ENCODE measurements around the gene TNNT3.

TNNT3 gene

DNA sequence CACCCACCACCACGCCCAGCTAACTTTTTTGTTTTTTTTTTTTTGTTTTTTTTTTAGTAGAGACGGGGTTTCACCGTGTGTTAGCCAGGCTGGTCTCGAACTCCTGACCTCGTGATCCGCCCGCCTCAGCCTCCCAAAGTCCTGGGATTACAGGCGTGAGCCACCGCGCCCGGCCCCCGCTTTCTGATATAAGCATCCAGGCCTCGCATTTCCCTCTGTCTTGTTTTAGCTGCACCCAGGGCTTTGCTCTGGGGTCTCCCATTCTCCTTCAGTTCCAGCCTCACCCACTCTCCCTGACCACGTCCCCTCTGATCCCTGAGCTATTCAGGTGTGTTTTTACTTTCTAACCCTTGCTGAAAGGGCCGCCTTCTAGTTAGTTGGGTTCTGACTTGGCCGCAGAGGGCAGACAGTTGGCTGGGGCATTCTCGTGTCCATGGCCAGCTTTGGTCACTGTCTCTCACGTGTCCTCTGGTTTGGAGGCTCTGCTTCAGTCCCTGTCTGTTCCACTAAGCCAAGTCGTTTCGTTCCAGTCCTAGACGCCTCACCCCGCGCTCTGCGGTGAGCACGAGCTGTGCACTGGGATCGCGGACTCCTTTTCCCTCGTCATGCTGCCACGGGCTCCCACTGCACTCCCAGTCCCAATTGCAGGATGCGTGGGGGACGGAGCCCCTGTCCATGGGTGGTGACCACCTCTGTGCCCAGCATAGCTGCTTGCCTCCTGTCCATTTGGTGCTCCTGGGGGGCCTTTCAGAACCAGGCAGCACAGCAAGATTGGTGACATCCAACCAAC is 6.0 kb upstream of the TNNT3 start:
- DNase-seq (ENCODE audit: extremely low spot score): no peak
- ChIA-PET POLR2A (no interaction called here), CTCF (no interaction called here)
- TF ChIP-seq ZNF384 (IDR thresholded peaks at IDR 0.05) (no peak), SUZ12 (IDR thresholded peaks at IDR 0.05) (no peak), PKNOX1 (IDR thresholded peaks at IDR 0.05) (no peak), CTBP1 (IDR thresholded peaks at IDR 0.05; ENCODE audit: borderline replicate concordance) (no peak), TARDBP (IDR thresholded peaks at IDR 0.05) (no peak), LEF1 (IDR thresholded peaks at IDR 0.05; ENCODE audit: borderline replicate concordance) (no peak), SP1 (IDR thresholded peaks at IDR 0.05) (no peak), FOXM1 (IDR thresholded peaks at IDR 0.05; ENCODE audit: borderline replicate concordance) (no peak), NFRKB (IDR thresholded peaks at IDR 0.05) (no peak), HDGF (IDR thresholded peaks at IDR 0.05; ENCODE audit: borderline replicate concordance) (no peak), BHLHE40 (IDR thresholded peaks at IDR 0.05; ENCODE audit: borderline replicate concordance) (no peak), ELF4 (IDR thresholded peaks at IDR 0.05) (no peak), FOXA1 (IDR thresholded peaks at IDR 0.05) (no peak), FOXK2 (IDR thresholded peaks at IDR 0.05) (no peak)

DNA sequence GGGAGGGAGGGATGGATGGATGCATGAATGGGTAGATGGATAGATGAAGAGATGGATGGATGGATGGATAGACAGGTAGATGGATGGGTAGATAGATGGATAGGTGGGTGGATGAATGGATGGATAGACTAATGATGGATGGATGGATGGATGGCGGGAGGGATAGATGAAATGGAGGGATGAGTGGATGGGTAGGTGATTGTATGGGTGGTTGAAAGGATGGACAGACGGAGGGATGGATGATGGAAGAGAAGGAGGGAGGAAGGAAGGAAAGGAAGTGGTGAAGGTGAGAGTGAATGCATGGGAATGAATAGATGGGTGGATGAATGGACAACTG is 3.7 kb upstream of the TNNT3 start:
- DNase-seq (ENCODE audit: extremely low spot score): no peak
- TF ChIP-seq SP1 (IDR thresholded peaks at IDR 0.05): no peak
- no peak for TF ChIP-seq ZNF384 (IDR thresholded peaks at IDR 0.05)
- no peak for TF ChIP-seq ELF4 (IDR thresholded peaks at IDR 0.05)
- TF ChIP-seq ARNT (IDR thresholded peaks at IDR 0.05): no peak
- TF ChIP-seq L3MBTL2 (conservative IDR thresholded peaks at IDR 0.05): no peak
- no peak for TF ChIP-seq NFRKB (IDR thresholded peaks at IDR 0.05)
- no peak for TF ChIP-seq LEF1 (IDR thresholded peaks at IDR 0.05; ENCODE audit: borderline replicate concordance)
- no peak for TF ChIP-seq FOXA1 (IDR thresholded peaks at IDR 0.05)
- TF ChIP-seq FOXM1 (IDR thresholded peaks at IDR 0.05; ENCODE audit: borderline replicate concordance): no peak
- no peak for TF ChIP-seq TARDBP (IDR thresholded peaks at IDR 0.05)
- TF ChIP-seq HDGF (IDR thresholded peaks at IDR 0.05; ENCODE audit: borderline replicate concordance): no peak
- no peak for TF ChIP-seq CTBP1 (IDR thresholded peaks at IDR 0.05; ENCODE audit: borderline replicate concordance)
- TF ChIP-seq SUZ12 (IDR thresholded peaks at IDR 0.05): no peak
- TF ChIP-seq BHLHE40 (IDR thresholded peaks at IDR 0.05; ENCODE audit: borderline replicate concordance): no peak
- ChIA-PET CTCF (no interaction called here), POLR2A (no interaction called here)

- no peak for DNase-seq (ENCODE audit: extremely low spot score)
- ChIA-PET POLR2A (interaction anchor here (0.6 kb wide), 1 partner anchor 25 kb away, joined by 3 read pairs; the partner anchor contains the start of gene PRR33), CTCF (no interaction called here)
- TF ChIP-seq SUZ12 (IDR thresholded peaks at IDR 0.05): no peak
- no peak for TF ChIP-seq TARDBP (IDR thresholded peaks at IDR 0.05)
- no peak for TF ChIP-seq CTBP1 (IDR thresholded peaks at IDR 0.05; ENCODE audit: borderline replicate concordance)
- TF ChIP-seq ELF4 (IDR thresholded peaks at IDR 0.05): no peak
Observed at GRCh38 chr11:1916132-1916985, 3.1 kb upstream of the TNNT3 start.

- TF ChIP-seq HDGF (IDR thresholded peaks at IDR 0.05; ENCODE audit: borderline replicate concordance) (no peak), LEF1 (IDR thresholded peaks at IDR 0.05; ENCODE audit: borderline replicate concordance) (no peak), CTBP1 (IDR thresholded peaks at IDR 0.05; ENCODE audit: borderline replicate concordance) (no peak), FOXA1 (IDR thresholded peaks at IDR 0.05) (no peak), FOXM1 (IDR thresholded peaks at IDR 0.05; ENCODE audit: borderline replicate concordance) (no peak), SUZ12 (IDR thresholded peaks at IDR 0.05) (no peak), BHLHE40 (IDR thresholded peaks at IDR 0.05; ENCODE audit: borderline replicate concordance) (no peak), SP1 (IDR thresholded peaks at IDR 0.05) (no peak), ARNT (IDR thresholded peaks at IDR 0.05) (no peak), L3MBTL2 (conservative IDR thresholded peaks at IDR 0.05) (no peak)
- ChIA-PET POLR2A (interaction anchor here (0.6 kb wide), 1 partner anchor 26 kb away, joined by 3 read pairs; the partner anchor contains the start of gene PRR33), CTCF (interaction anchor here (1.1 kb wide), 1 partner anchor 35 kb away, joined by 3 read pairs; no protein-coding TSS in a partner anchor)
- no peak for DNase-seq (ENCODE audit: extremely low spot score)
Observed at GRCh38 chr11:1916986-1917522, 2.4 kb upstream of the TNNT3 start.

DNA sequence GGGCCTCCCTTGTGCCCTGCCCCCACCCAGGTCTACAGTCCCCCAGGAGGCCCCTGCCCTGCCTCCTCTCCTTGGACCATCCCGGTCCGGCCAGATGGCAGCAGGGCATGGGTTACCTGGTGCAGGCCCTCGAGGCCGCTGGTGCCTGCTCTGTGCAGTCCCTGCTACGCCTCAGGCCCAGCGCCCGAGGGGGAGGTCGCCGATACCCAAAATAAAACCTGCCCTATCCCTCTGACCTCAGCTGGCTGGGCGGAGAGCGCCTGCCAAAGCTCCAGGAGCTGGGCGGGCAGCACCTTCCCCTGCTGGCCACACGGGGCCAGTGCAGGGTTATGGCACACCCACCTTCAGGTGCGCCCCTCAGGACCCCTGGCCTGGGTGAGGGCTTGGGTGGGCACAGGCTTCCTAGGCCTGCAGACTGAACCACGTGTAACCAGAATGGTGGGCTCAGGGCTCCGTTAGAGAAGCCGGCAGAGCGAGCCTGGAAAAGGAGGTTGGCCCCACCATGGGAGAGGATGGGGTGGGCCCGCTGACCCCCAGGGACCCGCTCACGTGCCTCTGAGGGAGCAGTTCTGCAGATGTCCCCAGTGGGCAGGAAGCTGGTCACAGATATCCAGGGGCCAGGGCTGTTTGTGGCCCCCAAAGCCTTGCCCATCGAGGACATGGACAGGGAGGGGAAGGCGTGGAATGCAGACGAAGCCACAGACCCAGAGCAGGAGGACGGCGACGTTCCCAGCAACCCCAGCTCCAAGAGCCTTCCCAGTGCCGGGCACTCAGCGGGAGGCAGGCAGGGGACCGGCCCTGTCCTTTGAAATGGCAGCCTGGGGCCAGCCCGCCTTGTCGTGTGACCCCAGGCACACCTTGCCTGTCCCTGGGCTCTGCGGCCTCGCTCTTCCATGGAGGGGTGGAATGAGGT is 1.7 kb upstream of the TNNT3 start:
- DNase-seq (ENCODE audit: extremely low spot score): no peak
- ChIA-PET CTCF (interaction anchor here (1.1 kb wide), 1 partner anchor 35 kb away, joined by 3 read pairs; no protein-coding TSS in a partner anchor), POLR2A (no interaction called here)
- no peak for TF ChIP-seq CTBP1 (IDR thresholded peaks at IDR 0.05; ENCODE audit: borderline replicate concordance)
- no peak for TF ChIP-seq ELF4 (IDR thresholded peaks at IDR 0.05)
- no peak for TF ChIP-seq ARNT (IDR thresholded peaks at IDR 0.05)
- no peak for TF ChIP-seq TARDBP (IDR thresholded peaks at IDR 0.05)
- TF ChIP-seq FOXM1 (IDR thresholded peaks at IDR 0.05; ENCODE audit: borderline replicate concordance): no peak
- no peak for TF ChIP-seq SUZ12 (IDR thresholded peaks at IDR 0.05)
- no peak for TF ChIP-seq BHLHE40 (IDR thresholded peaks at IDR 0.05; ENCODE audit: borderline replicate concordance)
- no peak for TF ChIP-seq HDGF (IDR thresholded peaks at IDR 0.05; ENCODE audit: borderline replicate concordance)
- TF ChIP-seq ZNF384 (IDR thresholded peaks at IDR 0.05): no peak
- no peak for TF ChIP-seq NFRKB (IDR thresholded peaks at IDR 0.05)
- TF ChIP-seq PKNOX1 (IDR thresholded peaks at IDR 0.05): no peak
- TF ChIP-seq L3MBTL2 (conservative IDR thresholded peaks at IDR 0.05): no peak
- no peak for TF ChIP-seq FOXK2 (IDR thresholded peaks at IDR 0.05)

All from HEK293T (cell line).